Osteocyte (in vitro differentiated cells): ENCODE measurements around the gene NCCRP1. TPM values are rescaled to one million over a fixed set of nuclear protein-coding genes. Genes with fewer than 3 reads are reported as not detected.

ENCODE experiments used
- DNase-seq: peaks from one replicate; pipeline ENCODE4 v3.0.0; 2021; ENCODE audit warnings: mixed read lengths; ENCODE audit not compliant: unreplicated experiment; ENCODE audit errors: extremely low spot score
- H3K27ac Mint-ChIP-seq: one replicate; pipeline ENCODE4 v1.8.0; 2021; ENCODE audit warnings: mild to moderate bottlenecking, mixed read lengths; ENCODE audit not compliant: unreplicated experiment
- H3K27me3 Mint-ChIP-seq: one replicate; pipeline ENCODE4 v1.8.0; 2021; ENCODE audit warnings: mixed read lengths; ENCODE audit not compliant: unreplicated experiment
- H3K36me3 Mint-ChIP-seq: one replicate; pipeline ENCODE4 v1.8.0; 2021; ENCODE audit warnings: mixed read lengths; ENCODE audit not compliant: unreplicated experiment
- H3K4me1 Mint-ChIP-seq: one replicate; pipeline ENCODE4 v1.8.0; 2021; ENCODE audit warnings: mixed read lengths; ENCODE audit not compliant: unreplicated experiment
- H3K4me3 Mint-ChIP-seq: one replicate; pipeline ENCODE4 v1.8.0; 2021; ENCODE audit warnings: mild to moderate bottlenecking, moderate library complexity, mixed read lengths; ENCODE audit not compliant: unreplicated experiment
- H3K9me3 Mint-ChIP-seq: one replicate; pipeline ENCODE4 v1.8.0; 2021; ENCODE audit warnings: mixed read lengths; ENCODE audit not compliant: unreplicated experiment
- CTCF ChIP-seq: fragments of 200-600 bp; sonication (generic); IDR thresholded peaks from 2 replicates; pipeline ENCODE4 v1.5.0; 2021; ENCODE audit warnings: antibody characterized with exemption, mild to moderate bottlenecking, moderate library complexity
- total RNA-seq: library from RNA; stranded (reverse); gene quantifications from 2 replicates; pipeline ENCODE4 v1.2.1, GENCODE V29; 2021

Gene NCCRP1
- total RNA-seq, 1 donor from 2014 or later = not detected

DNA sequence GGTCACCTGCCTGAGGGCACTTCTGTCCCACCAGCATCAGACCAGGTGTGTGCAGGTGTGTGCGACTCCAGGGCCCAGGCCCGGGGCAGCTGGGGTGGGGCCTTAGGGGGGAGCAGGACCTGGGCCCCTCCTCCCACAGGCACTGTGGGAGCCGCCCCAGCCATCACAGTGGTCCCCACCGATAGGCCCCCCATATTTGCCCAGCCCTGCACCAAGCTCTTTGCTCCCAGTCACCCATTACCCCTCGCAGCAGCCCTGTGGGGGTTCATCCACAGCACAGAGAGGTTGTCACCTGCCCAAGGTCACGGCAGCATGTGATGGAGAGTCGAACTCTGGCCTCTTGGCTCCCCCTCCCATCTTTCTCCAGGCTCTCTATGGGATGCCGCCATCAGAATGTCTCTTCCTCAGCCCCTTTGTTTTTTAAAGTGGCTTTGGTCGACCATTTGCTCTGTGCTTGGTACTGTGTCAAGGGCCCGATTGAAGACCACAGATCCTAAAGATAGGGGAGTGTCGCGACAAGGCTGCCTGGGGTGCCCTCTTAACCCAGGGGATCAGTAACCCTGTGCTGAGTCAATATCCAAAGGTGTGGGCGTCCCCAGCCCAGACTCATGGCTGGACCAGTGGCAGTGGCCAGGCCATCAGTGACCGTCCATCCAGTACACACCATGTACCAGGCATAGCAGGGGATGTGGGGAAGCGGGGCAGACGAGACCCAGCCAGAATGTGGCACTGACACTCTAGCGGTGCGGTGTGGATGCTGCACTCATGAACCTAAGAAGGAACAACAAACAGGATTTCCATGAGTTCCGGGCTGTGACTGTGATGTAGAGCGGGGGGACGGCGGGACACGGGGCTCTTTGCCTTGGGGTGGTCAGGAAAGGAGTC is 28.3 kb upstream of the NCCRP1 start:
- H3K27ac Mint-ChIP-seq = peak overlapping the region; percentile 18
- H3K36me3 Mint-ChIP-seq = no peaks in the 10 kb centered on the region
- no peaks in the 10 kb centered on the region for H3K27me3 Mint-ChIP-seq
- TF ChIP-seq CTCF = no peak
- H3K9me3 Mint-ChIP-seq = no peaks in the 10 kb centered on the region
- peaks cover 13% of the 10 kb centered on the region for H3K4me1 Mint-ChIP-seq
- no peak for DNase-seq
- no peak overlapping the region for H3K4me3 Mint-ChIP-seq

- no peak for DNase-seq
- Mint-ChIP-seq H3K27ac (peak overlapping the region; percentile 18), H3K4me1 (peaks cover 13% of the 10 kb centered on the region), H3K27me3 (no peaks in the 10 kb centered on the region), H3K36me3 (no peaks in the 10 kb centered on the region), H3K9me3 (no peaks in the 10 kb centered on the region), H3K4me3 (no peak overlapping the region)
- no peak for TF ChIP-seq CTCF
Measured at GRCh38 chr19:39169143-39169810, 27.5 kb upstream of the NCCRP1 start.

DNA sequence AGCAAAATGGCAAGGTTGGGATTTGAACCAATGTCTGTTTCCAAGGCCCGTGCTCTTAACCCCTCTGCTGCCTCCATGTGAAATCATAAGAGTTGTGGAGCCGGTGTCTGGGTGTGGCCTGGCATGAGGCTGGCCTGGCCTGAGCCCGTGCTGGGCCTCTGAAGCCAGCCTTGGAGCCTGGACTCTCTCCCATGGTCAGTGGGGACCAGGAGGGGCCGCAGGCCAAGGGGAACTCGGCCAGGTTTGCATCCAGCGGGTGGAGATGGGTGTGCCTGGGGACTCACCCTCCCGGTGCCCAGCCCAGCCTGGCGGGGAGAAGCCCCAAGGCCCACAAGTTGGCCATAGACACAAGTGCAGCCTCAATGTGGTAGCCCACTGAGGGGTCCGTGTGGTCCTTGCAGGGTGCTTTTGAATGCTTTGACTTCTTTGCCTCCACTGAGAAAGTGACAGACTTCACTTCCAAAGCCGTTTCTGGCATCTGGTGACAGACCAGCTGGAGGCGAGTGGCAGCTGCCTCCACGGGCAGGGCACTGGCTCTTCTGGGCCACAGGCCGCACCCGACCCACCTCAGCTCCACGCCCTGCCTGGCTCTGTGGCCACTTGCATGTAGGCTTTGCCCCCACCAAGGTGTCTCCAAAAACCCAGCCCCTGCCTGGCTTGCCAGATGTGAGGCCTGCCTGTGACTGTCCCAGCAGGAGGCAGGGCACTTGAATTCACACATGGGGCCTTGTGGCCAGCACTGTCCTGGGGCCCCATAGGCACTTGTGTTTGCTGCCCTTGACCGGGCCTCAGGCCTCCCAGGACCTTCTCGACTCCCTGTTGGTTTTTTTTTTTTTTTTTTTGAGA is 26.2 kb upstream of the NCCRP1 start:
- Mint-ChIP-seq H3K9me3 (no peaks in the 10 kb centered on the region), H3K36me3 (peaks cover under 1% of the 10 kb centered on the region), H3K27me3 (no peaks in the 10 kb centered on the region), H3K4me1 (peaks cover 13% of the 10 kb centered on the region), H3K4me3 (no peak overlapping the region), H3K27ac (no peak overlapping the region)
- TF ChIP-seq CTCF = no peak
- DNase-seq = no peak

DNA sequence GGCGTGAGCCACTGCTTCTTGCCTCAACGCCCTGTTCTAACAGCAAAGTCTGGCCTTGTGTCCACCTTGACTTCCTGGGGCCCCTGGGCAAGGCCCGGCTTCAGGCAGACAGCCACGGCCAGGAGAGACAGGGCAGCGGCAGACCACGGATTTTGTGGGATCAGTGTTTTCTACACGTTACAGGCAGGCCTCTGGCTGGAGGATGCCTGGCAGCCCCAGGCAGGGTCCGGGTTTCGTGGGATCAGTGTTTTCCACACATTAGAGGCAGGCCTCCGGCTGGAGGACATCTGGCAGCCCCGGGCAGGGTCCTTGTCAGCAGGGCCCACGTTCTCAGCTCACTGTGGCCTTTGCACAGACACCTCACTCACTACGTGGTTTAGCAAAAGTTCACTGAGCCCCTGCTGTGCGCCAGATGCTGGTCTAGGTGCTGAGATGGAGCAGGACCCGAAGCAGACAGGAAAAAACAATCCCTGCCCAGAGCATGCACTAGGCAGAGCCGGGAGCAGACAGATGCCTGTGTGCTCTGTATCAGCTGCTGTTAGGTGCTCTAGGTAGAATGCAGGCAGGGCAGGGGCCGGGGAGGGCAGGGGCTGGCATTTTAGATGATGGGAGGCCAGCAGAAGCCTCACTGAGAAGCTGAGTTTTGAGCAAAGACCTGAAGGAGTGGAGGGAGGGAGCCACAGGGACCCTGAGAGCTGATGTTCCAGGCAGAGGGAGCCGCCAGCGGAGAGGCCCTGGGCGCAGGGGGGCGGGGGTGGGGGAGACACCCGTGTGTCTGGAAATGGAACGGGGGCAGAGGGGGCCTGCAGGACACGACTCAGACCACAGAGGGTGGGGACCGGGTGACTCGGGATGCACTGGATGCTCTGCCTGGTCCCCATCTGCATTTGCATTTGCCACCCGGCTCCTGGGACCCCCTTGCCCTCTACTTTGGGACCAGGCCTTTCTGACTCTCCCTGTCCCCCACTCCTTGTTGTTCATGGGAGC is 25.0 kb upstream of the NCCRP1 start:
- Mint-ChIP-seq H3K27me3 (no peaks in the 10 kb centered on the region), H3K36me3 (peaks cover 3% of the 10 kb centered on the region), H3K9me3 (no peaks in the 10 kb centered on the region), H3K27ac (peak overlapping the region; percentile 38), H3K4me3 (no peak overlapping the region), H3K4me1 (peaks cover 10% of the 10 kb centered on the region)
- DNase-seq = no peak
- no peak for TF ChIP-seq CTCF
